Measurements from ENCODE around the gene CREBRF. TPM values are rescaled to one million over a fixed set of nuclear protein-coding genes. Genes with fewer than 3 reads are reported as not detected.
"Not testable (repeated sequence)": the region's sequence is repeated elsewhere in the genome, so short reads cannot be mapped to it uniquely, and the experiment has no call there.

The CREBRF gene
- total and polyA plus RNA-seq, 7 donors = 0.92 to 17.1 (median 13.1) TPM

- no peak overlapping the region for H3K4me3 ChIP-seq
- H3K27ac ChIP-seq = no peak overlapping the region
- ATAC-seq (no peak), DNase-seq (no peak)
- H3K27me3 ChIP-seq (ENCODE audit: insufficient read depth in 3 of 3, low read length in 2 of 3) = no peaks in the 10 kb centered on the region
- no peak for TF ChIP-seq CTCF (IDR thresholded peaks at IDR 0.05)
- H3K9me3 ChIP-seq = no peaks in the 10 kb centered on the region
- H3K4me1 ChIP-seq = no peaks in the 10 kb centered on the region
- intact Hi-C loops (cut with DNase I) = no loop called here
- WGBS, 3 donors = 41 to 53% (median 51%) methylated on average over 8 of the region's 8 CpGs
- H3K36me3 ChIP-seq (ENCODE audit: insufficient read depth in 1 of 2, low read depth in 1 of 2) = no peaks in the 10 kb centered on the region
Observed at GRCh38 chr5:173045474-173045873, 10.7 kb upstream of the CREBRF start.

- intact Hi-C loops (cut with DNase I); H3K36me3 ChIP-seq (ENCODE audit: insufficient read depth in 1 of 2, low read depth in 1 of 2); ATAC-seq; H3K4me1 ChIP-seq; H3K27me3 ChIP-seq (ENCODE audit: insufficient read depth in 3 of 3, low read length in 2 of 3); H3K9me3 ChIP-seq; H3K27ac ChIP-seq; H3K4me3 ChIP-seq; DNase-seq: not testable (repeated sequence)
- WGBS, 3 donors = 66 to 78% (median 68%) methylated on average over 12 of the region's 12 CpGs
Observed at GRCh38 chr5:173047096-173047837, 8.9 kb upstream of the CREBRF start.

GRCh38 chr5:173047838-173048105, 8.4 kb upstream of the CREBRF start:
- Histone ChIP-seq H3K4me1 (no peaks in the 10 kb centered on the region), H3K4me3 (no peak overlapping the region), H3K27me3 (ENCODE audit: insufficient read depth in 3 of 3, low read length in 2 of 3) (peaks cover 0 to 3% (median 0%) of the 10 kb centered on the region in 3 donors), H3K36me3 (ENCODE audit: insufficient read depth in 1 of 2, low read depth in 1 of 2) (no peaks in the 10 kb centered on the region), H3K9me3 (no peaks in the 10 kb centered on the region), H3K27ac (no peak overlapping the region)
- intact Hi-C loops (cut with DNase I) = no loop called here
- TF ChIP-seq CTCF (IDR thresholded peaks at IDR 0.05) = no peak
- DNase-seq (no peak), ATAC-seq (no peak)
- WGBS, 3 donors = 49 to 60% (median 58%) methylated on average over 6 of the region's 6 CpGs

GRCh38 chr5:173050791-173051190, 5.4 kb upstream of the CREBRF start:
- H3K9me3 ChIP-seq = no peaks in the 10 kb centered on the region
- TF ChIP-seq CTCF (IDR thresholded peaks at IDR 0.05) = no peak
- no peak overlapping the region for H3K4me3 ChIP-seq
- intact Hi-C loops (cut with DNase I) = loop anchor here (10.0 kb wide), 2 partner anchors 66 to 94 kb away; partner anchors contain the start of genes ATP6V0E1 (in 1 of the 2) and BNIP1 (in 1 of the 2)
- 73 to 79% (median 76%) methylated on average over 2 of the region's 2 CpGs for WGBS, 3 donors
- peaks cover 6% of the 10 kb centered on the region for H3K4me1 ChIP-seq
- no peaks in the 10 kb centered on the region for H3K36me3 ChIP-seq (ENCODE audit: insufficient read depth in 1 of 2, low read depth in 1 of 2)
- H3K27me3 ChIP-seq (ENCODE audit: insufficient read depth in 3 of 3, low read length in 2 of 3) = peaks cover 0 to 3% (median 0%) of the 10 kb centered on the region in 3 donors
- no peak overlapping the region for H3K27ac ChIP-seq
- DNase-seq (no peak), ATAC-seq (no peak)

- Histone ChIP-seq H3K4me1 (peaks cover 6% of the 10 kb centered on the region), H3K27ac (no peak overlapping the region), H3K9me3 (no peaks in the 10 kb centered on the region), H3K27me3 (ENCODE audit: insufficient read depth in 3 of 3, low read length in 2 of 3) (peaks cover 0 to 3% (median 0%) of the 10 kb centered on the region in 3 donors), H3K36me3 (ENCODE audit: insufficient read depth in 1 of 2, low read depth in 1 of 2) (no peaks in the 10 kb centered on the region), H3K4me3 (no peak overlapping the region)
- 76 to 83% (median 81%) methylated on average over 5 of the region's 5 CpGs for WGBS, 3 donors
- TF ChIP-seq CTCF (IDR thresholded peaks at IDR 0.05) = no peak
- intact Hi-C loops (cut with DNase I) = loop anchor here (10.0 kb wide), 2 partner anchors 67 to 93 kb away; partner anchors contain the start of genes ATP6V0E1 (in 1 of the 2) and BNIP1 (in 1 of the 2)
- DNase-seq = no peak
- ATAC-seq = no peak
Observed at GRCh38 chr5:173051746-173052145, 4.4 kb upstream of the CREBRF start.
